HG03045 (cell line): Measurements from ENCODE around the gene CDC14B.
"Not testable (repeated sequence)": the region's sequence is repeated elsewhere in the genome, so short reads cannot be mapped to it uniquely, and the experiment has no call there.

Experiments
- ATAC-seq: cut with Tn5 transposase; IDR thresholded peaks from one replicate; pipeline ENCODE4 v1.9.1; 2021; ENCODE audit warnings: mild to moderate bottlenecking, moderate library complexity; ENCODE audit not compliant: unreplicated experiment

Gene CDC14B

GRCh38 chr9:96503918-96504317, 115.7 kb downstream of the CDC14B start:
- ATAC-seq = no peak

- ATAC-seq = not testable (repeated sequence)
These were observed 116.3 kb downstream of the CDC14B start for GRCh38 chr9:96503374-96503748.

GRCh38 chr9:96502539-96503373, 116.9 kb downstream of the CDC14B start:
- ATAC-seq = no peak

DNA sequence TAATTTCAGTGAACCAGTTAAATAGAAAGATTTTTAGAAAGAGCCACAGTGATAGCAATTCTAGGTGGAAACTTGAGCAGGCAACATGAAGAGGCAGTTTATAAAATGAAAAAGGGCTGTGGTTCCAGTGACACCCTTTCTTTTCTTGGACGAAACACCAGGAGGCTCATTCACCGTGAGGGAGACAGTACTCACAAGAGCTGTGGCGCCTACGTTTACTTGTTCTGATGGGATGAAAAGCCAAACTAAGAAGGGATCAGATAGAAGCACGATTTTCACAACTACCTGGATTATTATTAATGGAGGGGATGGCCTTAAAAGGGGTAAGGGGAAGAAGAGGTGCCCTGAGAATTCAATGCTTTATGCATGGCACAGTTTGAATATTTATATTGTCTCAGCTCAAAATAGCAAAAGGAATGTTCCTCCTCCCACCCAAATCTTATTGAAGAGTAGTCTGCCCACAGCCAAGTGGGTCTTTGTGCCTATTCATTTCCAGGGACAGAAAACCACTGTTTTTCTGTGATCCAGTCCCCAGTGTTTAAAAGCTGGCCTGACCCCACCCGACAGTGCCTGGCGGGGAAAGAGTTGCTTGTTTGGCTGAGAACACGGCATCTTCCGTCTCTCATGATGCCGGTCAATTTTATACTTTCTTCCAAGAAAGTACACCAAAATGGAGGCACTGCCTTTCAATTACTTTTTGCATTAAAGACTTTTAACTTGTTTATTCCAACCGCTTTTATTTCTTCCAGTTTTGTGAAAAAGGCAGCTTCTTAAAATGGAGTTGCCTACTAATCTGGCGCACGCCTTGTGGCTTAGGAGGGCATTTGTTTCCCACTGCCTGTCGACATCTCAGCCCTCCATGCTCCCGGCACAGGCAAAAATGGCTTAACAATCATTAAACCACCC, 117.8 kb downstream of the CDC14B start:
- no peak for ATAC-seq

- ATAC-seq = no peak
These were observed 118.7 kb downstream of the CDC14B start for GRCh38 chr9:96500696-96501632.

DNA sequence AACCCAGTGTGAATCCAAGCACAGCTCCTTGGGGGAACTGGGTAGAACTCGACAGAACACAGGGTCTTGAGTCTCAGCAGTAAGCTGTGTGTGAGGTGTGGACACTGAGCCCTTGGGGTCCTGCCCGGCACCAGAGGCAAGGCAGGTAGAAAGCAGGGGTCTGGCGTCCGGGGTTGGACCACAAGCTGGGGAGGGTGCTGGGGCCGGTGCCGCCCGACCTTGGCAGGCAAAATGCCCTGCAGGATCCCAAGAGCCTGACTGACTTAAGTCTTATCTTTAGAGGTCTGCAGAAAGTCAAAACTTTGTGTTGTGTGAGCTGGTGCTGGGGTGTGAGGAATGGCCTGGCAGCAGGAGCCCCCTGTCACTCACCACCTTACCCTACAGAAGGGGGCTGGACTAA, 120.4 kb downstream of the CDC14B start:
- no peak for ATAC-seq

DNA sequence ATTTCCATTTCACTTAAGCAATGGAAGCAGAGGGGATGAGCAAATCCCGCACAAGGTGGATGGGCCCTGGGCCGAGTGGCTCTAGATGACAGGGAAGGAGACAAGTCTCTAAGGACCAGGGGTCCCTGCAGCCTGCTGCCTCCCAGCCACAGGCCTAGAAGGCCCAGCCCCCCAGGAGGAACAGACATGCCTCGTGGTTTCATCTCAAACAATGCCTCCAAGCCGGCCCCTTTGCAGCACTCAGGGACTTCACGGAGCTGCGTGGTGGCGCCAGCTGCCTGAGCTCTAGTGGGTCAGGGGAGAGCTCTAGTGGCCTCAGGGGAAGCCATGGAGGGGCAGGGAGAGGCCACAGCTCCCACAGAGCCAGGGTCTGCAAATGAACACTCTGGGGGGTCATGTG, 120.8 kb downstream of the CDC14B start:
- ATAC-seq = no peak

DNA sequence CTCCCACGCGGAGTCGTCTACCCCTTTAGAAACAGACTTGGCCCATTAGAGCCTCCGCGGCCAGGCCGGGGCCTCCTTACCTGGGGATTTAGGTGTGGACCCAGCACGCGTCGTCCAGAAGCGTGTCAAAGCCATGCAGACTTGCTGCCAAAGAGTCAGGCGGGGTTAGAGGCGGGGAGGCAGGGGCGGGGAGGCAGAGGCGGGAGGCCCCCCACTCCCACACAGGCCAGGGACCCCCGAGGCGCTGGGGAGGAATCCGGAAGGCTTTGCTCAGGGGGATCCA, 122.6 kb downstream of the CDC14B start:
- no peak for ATAC-seq

- no peak for ATAC-seq
These were observed 123.1 kb downstream of the CDC14B start for GRCh38 chr9:96496368-96497116.

DNA sequence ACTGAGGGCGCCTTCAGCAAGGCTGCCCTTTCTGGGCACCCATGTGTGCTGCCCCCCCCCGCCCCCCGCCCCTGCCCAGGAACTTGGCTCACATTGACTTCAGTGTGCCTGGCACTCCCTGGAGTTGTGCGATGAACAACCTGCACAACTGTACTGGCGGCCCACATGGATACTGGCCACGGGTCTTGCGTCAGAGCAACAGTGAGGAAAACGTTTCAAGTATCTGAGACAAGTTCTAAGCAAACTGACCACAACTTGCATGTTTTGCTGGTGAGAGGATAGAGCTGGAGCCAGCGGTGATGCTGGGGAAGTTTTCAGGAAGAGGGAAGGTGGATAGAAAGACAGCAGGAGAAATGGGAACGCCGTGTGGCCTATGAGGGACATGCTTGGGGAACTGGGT, 124.3 kb downstream of the CDC14B start:
- ATAC-seq = no peak

- no peak for ATAC-seq
These were observed 125.3 kb downstream of the CDC14B start for GRCh38 chr9:96494215-96494800.

DNA sequence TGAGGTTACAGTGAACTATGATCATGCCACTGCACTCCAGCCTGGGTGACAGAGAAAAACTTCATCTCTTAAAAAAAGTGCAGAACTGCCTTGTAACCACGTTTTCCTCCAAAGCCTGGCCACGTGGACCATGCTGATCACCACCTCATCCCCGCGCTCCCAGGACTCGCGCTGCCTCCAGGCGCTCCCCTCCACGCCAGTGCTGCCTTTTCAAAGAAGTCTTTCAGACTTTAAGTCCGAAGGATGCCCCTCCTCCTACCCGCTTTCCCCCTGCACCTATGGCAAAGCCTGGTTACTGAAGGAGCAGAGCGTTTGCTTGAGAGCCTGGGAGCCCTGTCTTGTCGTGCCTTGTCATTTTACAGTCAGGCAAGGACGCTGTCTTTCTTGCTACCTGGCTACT, 125.9 kb downstream of the CDC14B start:
- no peak for ATAC-seq

GRCh38 chr9:96492993-96493531, 126.6 kb downstream of the CDC14B start:
- ATAC-seq = no peak

DNA sequence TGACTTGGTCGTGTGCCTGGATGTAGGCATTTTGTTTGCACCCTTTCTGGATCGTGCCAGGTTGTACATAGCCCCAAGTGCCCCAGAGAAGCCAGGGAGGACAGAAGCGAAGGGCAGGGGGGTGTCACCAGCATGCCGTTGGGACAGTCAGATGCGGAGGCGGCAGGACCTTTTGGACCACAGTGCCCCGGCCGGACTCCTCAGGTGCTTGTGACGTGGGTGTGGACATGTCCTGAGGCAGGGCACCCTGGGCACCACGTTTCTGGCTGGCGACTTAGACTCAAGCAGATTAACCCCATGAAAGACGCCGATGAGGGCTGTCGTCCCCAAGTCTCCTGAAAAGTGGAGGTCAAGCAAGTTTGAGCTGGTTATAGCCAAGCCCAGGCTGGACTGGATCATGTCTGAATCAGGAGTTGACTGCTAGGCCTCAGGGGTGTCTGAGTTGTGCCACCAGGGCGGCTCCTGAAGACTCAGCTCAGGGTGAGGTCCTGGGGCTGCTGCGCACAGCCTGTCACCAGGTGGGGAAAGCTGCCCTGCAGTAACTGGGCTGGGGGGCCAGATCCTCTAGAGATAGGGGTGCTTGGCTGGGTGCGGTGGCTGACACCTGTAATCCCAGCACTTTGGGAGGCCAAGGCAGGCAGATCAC, 127.6 kb downstream of the CDC14B start:
- ATAC-seq = no peak

DNA sequence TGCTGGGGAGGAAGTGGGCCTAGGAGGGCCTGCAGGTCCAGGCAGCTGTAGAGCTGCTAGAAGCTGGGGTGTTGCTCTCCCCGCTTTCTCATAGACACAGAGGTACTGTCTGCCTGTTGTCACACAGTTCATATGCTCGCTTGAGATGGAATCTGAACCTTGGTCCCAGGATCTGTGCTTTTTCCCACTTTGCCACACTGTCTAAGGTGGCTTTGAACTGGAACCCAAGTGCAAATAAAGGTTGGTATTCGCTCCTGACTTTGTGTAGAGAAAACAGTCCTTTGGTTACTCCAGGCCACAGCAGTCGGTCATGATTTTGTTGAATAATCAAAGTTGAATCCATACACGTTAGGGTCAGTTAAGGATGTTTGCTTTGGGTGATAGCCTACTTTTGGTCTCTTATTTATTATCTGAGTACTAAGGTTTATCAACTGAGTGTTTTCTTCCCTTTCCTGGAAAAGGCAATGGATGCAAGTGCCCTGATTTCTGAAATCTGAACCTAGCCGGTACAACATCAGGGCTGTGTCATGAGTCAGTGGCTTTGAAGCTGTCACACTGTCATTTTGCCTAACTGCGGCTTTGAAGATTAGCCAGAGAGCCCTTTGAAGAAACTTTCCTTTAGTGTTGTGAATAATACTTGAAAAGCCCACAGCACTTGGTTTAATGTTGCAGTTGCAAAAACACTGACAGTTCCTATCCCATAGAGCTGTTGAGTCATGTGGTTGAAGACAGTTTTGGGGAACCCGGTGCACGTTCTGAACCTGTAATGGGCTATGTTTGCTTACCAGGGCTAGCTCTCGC, 128.4 kb downstream of the CDC14B start:
- ATAC-seq = no peak

DNA sequence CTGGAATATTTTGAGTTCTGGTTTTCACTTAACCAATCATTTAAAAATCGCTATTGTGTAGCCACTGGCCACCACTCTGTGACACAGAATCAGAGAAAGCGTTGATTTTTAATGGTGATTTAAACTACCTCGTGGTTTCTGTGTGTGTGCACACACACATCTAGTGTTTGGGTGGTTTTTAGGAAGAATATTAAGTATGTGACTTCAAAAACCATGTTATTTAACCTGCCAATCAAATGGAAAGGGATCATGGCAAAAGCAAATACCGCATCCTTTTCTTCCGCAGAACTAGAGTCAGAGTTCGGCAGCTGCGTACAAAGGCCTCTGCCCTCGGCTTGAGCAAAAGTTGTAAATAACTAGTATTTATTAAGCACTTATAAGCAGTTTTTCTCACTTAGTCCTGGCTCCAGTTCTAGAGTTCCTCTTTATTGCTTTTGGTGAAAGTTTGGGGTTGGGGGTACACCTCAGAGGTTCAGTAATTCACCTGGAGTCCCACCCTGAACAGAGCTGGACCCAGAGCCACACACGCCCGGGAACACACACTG, 129.0 kb downstream of the CDC14B start:
- ATAC-seq = no peak

DNA sequence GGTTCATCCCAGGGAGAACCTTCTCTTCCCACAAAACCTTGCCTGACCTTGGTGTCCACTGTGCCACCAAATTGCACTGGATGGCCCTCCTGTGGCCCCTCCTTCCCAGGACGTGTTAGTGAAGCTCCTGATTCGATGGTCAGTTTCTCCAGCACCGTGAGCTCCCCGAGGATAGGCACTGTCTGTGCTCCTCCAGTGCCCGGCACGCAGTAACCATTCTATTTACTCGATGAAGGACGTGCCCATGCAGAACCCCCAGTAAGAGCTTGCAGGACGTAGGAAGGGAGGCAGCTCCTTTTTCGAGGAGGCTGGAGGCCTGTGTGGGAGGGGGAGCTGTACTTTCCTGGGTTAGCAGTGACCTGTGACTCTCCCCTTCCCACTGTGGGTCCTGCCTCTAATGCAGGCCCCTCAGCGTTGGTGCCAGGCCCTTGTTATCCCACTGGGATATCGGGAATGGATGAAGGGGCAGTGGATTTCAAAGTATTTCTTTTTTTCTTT, 130.1 kb downstream of the CDC14B start:
- ATAC-seq = no peak

- no peak for ATAC-seq
These were observed 131.7 kb downstream of the CDC14B start for GRCh38 chr9:96487949-96488348.
